ENCODE measurements around the gene ROR1.
"Not testable (repeated sequence)": the region's sequence is repeated elsewhere in the genome, so short reads cannot be mapped to it uniquely, and the experiment has no call there.

The ROR1 gene

GRCh38 chr1:63794354-63794753 is 20.5 kb downstream of the ROR1 start:
- no peak for DNase-seq

GRCh38 chr1:63794939-63795378 is 21.1 kb downstream of the ROR1 start:
- DNase-seq: peak; percentile 89

DNA sequence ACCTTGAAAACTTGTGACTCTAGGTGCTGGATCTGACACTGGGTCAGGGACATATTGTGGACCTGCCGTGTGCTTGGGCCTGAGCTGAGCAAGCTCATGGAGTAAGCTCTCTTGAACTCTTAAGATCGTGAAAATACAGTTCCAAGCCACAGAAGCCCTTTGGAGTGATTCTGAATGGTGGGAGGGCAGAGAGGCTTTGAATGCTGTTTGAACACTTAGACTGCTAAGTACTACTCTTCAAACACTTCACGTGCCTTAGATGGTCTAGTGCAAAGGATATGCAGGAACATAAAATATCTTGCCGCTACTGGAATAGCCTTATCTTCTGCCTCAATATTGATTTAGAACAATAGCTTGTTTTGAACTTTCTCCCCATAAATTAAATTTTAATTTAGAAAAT is 21.6 kb downstream of the ROR1 start:
- no peak for DNase-seq

- peak; percentile 73 for DNase-seq
These were observed 23.4 kb downstream of the ROR1 start for GRCh38 chr1:63797056-63797726.

DNA sequence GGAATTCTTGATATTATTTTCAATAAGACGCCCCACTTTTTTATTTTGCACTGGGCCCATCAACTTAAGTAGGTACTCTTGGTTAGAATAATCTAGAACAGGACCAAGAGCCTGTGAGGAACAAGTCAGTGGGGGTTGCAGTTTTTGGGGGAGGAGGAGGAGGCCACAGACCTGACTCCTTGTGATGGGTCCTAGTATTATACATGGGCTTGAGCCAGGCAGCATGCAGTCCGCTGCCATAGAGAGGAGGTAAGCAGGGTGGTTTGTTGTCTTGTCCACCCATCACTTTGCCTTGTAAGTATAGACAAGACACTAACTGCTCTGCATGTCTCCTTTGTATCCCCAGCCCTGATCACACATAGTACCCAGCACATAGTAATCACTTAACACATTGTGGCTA is 24.5 kb downstream of the ROR1 start:
- no peak for DNase-seq

DNA sequence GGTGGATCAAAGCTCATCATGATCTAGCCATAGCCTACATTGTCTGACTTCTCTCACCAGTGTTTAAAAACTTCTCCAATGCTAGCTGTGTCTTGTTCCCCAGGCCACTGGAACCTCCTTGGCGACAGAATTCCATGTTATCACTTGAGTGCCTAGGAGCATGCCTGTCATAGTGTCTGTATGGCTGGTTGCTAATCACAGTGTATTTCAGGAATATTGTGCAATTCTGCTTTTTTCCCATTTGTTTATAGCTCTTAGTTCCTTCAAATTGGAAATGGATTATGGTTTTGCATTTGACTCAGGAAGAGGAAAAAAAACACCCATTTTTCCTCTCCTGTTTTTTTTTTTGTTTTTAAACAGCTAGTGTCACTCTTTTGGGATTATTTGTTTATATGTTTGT is 25.5 kb downstream of the ROR1 start:
- no peak for DNase-seq

GRCh38 chr1:63799820-63800219 is 26.0 kb downstream of the ROR1 start:
- DNase-seq: peak; percentile 65

- no peak for DNase-seq
These were observed 28.3 kb downstream of the ROR1 start for GRCh38 chr1:63802109-63802508.

GRCh38 chr1:63804829-63805484 is 31.1 kb downstream of the ROR1 start:
- no peak for DNase-seq

DNA sequence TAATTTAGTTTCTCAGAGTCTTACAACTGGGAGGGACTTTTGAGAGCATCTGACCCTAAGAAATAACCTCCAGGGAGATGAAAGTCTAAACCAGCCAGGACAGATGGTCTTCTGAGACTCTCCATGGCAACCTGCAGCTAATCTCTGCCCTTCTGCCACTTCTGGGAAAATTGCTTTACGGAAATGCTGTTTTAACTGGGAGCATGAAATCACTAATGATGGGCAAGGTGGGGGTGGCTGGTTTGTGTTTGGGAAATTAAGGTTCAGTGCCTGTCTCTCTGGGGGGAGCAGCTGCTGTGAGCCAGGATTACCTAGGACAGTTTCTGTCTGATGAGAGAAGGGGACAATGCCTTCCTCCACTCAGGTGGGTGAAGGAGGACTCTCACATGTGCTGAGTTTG is 33.2 kb downstream of the ROR1 start:
- DNase-seq: no peak

GRCh38 chr1:63810936-63811469 is 37.2 kb downstream of the ROR1 start:
- no peak for DNase-seq

GRCh38 chr1:63812071-63812700 is 38.4 kb downstream of the ROR1 start:
- DNase-seq: no peak

GRCh38 chr1:63813829-63814277 is 40.0 kb downstream of the ROR1 start:
- DNase-seq: no peak

GRCh38 chr1:63816217-63816815 is 42.5 kb downstream of the ROR1 start:
- not testable (repeated sequence) for DNase-seq

DNA sequence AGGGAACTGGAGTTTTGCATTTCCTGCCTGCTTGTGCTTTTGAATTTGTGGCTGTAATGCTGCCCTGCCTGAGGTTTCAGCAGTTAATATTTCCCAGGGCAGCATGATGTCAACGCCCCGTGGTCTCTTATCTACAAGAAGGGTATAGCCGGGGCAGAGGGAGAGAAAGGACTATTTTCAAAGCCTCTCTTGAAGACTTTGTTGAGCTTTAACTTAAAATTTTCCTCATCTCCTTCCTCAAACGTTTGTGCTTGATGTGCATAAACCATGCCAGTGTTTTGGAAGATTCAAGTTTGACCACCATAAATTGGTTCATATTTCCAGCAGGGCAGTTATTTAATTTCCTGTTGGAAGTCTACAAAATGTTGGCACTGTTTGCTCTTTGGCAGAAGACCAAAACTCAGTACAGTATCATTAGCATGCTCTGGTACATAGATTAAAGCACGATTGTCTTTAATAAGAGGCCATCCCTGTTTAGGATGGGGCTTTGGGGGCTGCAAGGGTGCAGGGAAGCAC is 43.4 kb downstream of the ROR1 start:
- DNase-seq: peak; percentile 63

- no peak for DNase-seq
These were observed 43.9 kb downstream of the ROR1 start for GRCh38 chr1:63817700-63818099.

- DNase-seq: peak; percentile 49
These were observed 44.9 kb downstream of the ROR1 start for GRCh38 chr1:63818567-63819325.

DNA sequence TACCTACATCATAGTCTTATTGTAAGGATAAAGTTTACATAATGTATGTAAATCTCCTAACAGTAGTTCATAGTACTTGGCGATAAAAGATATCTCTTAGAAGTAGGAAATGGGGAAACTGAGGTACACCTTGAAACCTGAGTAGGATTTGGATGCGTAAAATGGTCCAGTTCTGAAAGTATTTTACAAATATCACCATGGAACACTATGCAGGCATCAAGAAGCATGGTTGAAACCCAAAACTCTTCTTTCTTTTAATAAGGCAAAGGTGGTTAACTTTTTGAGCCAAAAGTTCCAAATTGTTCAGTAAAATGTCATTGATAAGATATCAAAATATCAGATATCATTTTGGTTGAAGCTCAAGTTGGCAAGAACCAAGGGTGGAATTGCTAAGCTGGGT is 46.0 kb downstream of the ROR1 start:
- no peak for DNase-seq

DNA sequence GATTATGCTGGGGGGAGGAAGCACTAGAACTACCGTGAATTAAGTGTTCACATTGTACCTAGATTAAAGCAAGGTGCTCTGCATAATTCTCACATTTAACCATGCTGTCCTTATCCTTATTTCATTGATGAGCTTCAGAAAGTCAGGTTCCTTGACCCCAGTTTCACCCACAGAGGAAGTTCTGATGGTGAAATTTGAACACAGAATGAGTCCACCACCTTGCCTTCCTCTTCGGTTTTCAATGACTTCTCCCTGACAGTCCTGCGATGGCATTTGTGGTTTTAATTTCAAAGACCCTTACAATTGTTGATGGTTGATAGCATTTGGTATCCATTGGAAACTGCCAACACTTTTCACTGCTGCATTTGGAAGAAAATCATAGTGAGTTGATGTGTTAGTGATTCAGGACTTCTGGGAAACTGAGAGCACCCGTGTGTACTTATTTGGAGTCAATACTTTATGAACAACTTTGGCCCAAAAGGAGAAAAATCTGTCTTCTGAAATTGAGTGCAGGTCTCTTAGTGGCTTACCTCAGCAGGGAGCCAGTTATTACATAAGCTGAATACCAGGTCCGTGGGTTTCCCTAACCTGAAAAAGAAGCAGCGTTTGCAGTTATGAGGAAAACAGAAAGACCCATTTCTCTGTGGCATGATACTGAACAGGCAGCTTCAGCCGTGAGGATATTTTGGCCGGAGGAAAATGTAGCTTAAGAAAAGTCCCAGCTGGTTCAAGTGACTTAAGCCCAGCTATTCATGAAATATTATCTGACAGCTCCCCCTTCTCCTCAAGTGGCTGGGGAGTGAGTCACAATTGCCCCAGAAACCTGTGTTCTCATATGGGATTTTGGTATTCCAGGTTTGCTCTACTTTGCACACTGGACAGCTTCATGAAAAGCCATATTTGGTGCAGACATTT is 47.5 kb downstream of the ROR1 start:
- peak; percentile 47 for DNase-seq

GRCh38 chr1:63822540-63822939 is 48.7 kb downstream of the ROR1 start:
- no peak for DNase-seq

- DNase-seq: no peak
These were observed 50.6 kb downstream of the ROR1 start for GRCh38 chr1:63824451-63824850.
